Stimulated activated CD8-positive, alpha-beta memory T cell treated with anti-CD3 and anti-CD28 coated beads, Interleukin-2, amount 100 ng/mL, for 1 hour (primary cell): Measurements from ENCODE around the gene COASY.
"Not testable (repeated sequence)": the region's sequence is repeated elsewhere in the genome, so short reads cannot be mapped to it uniquely, and the experiment has no call there.

Experiments
- DNase-seq, 2 donors: peaks; one replicate each; pipeline ENCODE4 v3.0.0-alpha.2; 2020; ENCODE audit warnings: low read depth in 2 of 2

The COASY gene

DNA sequence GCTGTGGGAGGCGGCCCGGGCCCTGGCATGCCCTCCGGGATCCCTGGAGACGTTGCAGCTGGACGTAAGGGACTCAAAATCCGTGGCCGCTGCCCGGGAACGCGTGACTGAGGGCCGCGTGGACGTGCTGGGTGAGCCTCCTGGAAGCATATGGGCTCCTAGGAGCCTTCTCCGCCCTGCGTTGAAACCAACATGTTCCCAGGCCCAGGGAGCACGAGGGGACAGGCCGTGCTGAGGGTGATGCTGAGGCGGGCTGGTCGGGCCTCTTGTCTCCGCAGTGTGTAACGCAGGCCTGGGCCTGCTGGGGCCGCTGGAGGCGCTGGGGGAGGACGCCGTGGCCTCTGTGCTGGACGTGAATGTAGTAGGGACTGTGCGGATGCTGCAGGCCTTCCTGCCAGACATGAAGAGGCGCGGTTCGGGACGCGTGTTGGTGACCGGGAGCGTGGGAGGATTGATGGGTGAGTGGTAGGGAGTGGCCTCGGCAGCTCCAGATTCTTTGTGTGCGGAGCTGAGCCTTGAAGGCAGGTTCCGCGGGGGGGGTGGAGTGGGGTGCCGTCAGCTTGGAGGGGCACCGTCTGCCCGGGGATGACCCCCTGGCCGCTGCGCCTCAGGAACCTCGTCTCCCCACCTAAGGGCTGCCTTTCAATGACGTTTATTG is 8.7 kb upstream of the COASY start:
- DNase-seq: no peak

- no peak for DNase-seq
These were observed 8.1 kb upstream of the COASY start for GRCh38 chr17:42553866-42554249.

GRCh38 chr17:42554250-42555121 is 7.5 kb upstream of the COASY start:
- peak; percentile 50 for DNase-seq

DNA sequence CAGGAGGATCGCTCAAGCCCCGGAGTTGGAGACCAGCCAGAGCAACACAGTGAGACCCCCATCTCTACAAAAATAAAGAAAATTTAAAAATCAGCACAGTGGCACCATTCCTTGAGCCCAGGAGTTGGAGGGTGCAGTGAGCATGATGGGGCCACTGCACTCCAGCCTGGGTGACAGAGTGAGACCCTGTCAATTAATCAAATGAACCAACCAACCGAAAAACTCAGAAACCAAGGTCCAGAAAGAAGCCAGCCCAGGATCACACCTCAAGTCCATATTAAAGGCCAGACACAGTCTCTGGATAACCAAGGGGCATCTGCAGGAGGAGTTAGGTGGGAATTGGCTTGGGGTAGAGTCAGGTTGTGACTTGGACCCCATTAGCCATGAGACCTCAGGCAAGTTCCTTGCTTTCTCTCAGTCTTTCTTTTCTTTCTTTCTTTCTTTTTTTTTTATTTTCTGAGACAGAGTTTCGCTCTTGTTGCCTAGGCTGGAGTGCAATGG is 6.8 kb upstream of the COASY start:
- no peak for DNase-seq

DNA sequence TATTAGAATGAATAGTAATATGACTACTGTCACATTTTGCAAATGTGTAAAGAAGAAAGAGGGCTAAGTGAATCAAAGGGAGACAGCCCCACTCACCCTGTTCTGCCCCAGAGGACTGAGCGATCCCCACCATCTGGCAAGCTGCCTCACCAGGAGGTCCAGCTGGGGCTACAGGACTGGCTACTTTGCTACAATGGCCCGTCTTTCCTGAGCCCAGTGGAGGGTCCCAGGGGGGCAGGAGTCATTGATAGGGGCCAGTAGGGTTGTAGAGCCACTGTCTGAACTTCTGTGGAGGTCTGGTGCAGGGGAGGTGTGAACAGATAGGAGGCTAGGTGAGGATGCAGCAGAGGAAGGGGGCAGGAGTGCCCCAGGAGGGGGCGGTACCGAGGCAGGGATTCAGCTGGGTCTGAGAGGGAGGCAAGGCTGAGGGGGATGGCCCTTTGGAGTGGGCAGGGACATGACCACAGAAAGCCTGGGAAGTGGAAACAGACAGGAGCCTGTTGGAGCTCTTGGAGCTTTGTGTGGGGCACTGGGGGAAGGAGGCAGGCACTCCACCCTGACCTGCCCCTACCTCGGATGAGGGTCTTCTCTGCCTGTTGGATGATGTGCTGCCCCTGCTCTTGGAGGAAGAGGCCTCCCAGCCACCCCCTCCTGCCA is 5.9 kb upstream of the COASY start:
- DNase-seq: not testable (repeated sequence)

DNA sequence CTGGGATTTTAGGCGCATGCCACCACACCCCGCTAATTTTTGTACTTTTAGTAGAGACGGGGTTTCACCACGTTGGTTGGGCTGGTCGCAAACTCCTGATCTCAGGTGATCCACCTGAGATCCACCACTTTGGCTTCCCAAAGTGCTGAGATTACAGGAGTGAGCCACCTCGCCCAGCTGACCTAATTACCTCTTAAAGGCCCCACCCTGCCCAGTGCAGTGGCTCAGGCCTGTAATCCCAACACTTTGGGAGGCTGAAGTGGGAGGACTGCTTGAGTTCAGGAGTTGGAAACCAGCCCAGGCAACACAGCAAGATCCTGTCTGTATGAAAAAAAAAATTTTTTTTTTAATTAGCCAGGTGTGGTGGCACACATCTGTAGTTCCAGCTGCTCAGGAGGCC is 2.9 kb upstream of the COASY start:
- DNase-seq: no peak

GRCh38 chr17:42560246-42560645 is 1.7 kb upstream of the COASY start:
- no peak for DNase-seq

GRCh38 chr17:42562388-42563142 is 617 bp downstream of the COASY start:
- DNase-seq: no peak

GRCh38 chr17:42563143-42563509 is 1.2 kb downstream of the COASY start:
- DNase-seq: no peak

- DNase-seq: no peak
These were observed 1.6 kb downstream of the COASY start for GRCh38 chr17:42563543-42563942.

DNA sequence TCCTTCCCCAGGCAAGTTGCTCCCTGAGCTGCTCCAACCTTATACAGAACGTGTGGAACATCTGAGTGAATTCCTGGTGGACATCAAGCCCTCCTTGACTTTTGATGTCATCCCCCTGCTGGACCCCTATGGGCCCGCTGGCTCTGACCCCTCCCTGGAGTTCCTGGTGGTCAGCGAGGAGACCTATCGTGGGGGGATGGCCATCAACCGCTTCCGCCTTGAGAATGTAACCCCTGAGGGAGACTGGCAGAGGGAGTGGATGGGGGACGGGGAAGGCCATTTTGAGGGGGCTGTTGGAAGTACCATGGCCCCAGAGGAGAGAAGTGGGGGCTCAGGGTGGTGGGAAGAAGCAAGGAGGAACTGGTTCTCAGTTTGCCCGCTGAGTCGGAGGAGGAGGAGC is 2.0 kb downstream of the COASY start:
- no peak for DNase-seq

DNA sequence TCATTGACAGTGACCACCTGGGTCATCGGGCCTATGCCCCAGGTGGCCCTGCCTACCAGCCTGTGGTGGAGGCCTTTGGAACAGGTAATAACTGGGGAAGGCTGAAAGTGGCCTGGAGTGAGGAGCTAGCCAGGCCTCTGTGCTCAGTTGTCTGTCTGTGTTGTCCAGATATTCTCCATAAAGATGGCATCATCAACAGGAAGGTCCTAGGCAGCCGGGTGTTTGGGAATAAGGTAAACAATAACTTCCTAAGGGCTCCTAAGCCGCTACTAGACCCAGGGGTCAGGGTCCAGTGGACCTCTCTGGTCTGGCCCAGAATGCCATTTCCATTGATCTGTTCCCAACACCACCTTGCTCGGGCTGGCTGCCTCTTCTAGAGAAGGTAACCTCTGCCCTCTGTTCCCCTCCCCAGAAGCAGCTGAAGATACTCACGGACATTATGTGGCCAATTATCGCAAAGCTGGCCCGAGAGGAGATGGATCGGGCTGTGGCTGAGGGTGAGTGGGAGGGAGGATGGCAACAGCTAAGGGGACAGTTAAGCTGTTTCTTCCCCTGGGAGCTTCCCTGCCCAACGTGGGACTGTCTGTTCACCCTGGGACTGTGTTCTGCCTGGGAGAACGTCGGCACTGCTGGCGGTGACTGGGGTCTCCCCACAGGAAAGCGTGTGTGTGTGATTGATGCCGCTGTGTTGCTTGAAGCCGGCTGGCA is 3.0 kb downstream of the COASY start:
- DNase-seq: no peak

DNA sequence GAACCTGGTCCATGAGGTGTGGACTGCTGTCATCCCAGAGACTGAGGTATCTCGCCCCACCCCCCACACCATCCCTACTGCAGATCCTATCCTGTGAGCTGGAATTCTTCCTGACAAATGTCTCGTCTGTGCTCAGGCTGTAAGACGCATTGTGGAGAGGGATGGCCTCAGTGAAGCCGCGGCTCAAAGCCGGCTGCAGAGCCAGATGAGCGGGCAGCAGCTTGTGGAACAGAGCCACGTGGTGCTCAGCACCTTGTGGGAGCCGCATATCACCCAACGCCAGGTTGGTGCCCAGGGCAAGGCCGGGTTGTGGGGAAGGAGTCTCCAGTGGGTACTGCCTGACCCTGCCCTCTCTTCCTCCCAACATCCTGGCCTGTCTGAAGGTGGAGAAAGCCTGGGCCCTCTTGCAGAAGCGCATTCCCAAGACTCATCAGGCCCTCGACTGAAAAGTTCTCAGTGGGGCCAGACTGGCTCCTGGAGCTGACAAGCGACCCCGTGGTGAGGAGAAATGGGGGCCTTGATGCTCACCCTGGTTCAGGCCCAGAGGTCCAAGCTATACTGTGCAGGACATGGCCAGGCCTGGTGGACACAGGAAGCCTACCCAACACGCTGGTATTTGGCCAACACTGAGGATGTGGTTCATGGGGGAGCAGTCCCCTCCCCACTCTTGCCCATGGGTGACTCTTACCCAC is 3.7 kb downstream of the COASY start:
- no peak for DNase-seq

DNA sequence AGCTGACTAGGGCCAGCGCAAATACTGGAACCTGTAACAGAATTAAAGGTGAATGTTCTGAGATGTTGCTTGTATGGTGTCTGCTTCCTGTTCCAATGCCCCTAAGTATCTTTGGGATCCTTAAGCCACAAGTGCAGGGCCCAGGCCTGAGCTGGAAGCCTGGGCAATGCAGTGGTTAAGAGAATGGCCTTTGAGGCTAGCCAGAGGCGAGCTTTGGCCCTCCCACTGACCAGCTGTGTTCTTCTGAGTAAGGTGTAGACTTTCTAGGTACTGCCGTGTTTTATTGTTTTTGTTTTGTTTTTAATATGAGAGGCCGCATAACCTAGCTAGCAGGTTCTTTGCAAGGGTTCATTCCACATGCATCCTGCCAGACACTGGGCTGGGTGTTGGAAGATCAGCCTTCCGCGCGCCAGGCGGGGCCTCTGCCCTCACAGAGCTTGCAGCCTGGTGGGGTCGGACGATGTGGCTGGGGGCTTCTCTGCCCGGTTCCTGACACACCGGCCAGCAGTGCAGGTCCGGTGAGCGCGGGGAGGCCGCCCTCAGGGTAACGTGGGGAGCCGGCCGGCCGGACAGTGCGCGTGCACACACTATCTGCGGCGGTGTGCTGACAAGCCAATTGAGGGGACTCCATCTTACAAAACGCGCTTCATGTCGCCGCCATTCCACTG is 4.4 kb downstream of the COASY start:
- no peak for DNase-seq

GRCh38 chr17:42566883-42567573 is 5.1 kb downstream of the COASY start, which contains the start of gene MLX:
TSS of gene MLX (plus strand) at chr17:42567100. CDS start at chr17:42567125, 25 bp downstream.
- DNase-seq: peak; percentile 82 to 85

- no peak for DNase-seq
These were observed 6.6 kb downstream of the COASY start for GRCh38 chr17:42568341-42569111.

- no peak for DNase-seq
These were observed 9.7 kb downstream of the COASY start for GRCh38 chr17:42571435-42572225.

GRCh38 chr17:42573095-42573494 is 11.1 kb downstream of the COASY start:
- DNase-seq: no peak
